ENCODE data around the gene CDH23.

GRCh38 chr10:71388171-71388570 lies 8.5 kb upstream of the CDH23 start:
- TF ChIP-seq SUZ12 (IDR thresholded peaks at IDR 0.05; ENCODE audit: extremely low read depth, insufficient read depth, insufficient read length) (no peak), ZNF274 (IDR thresholded peaks at IDR 0.05; ENCODE audit: low read depth, low read length) (no peak), YY1 (IDR thresholded peaks at IDR 0.05; ENCODE audit: insufficient read depth, insufficient read length) (no peak)

All from NT2/D1 (cell line).